Daoy (cell line): ENCODE measurements around the gene PLET1. TPM values are rescaled to one million over a fixed set of nuclear protein-coding genes. Genes with fewer than 3 reads are reported as not detected.

Experiments
- DNase-seq: peaks from one replicate; pipeline ENCODE4 v3.0.0-alpha.2; 2015; ENCODE audit warnings: low read depth
- total RNA-seq: library from RNA; depleted of rRNA; stranded (reverse); fragments of >200 nt; shearing (Covaris generic); gene quantifications from 2 replicates; pipeline ENCODE4 v1.2.3, GENCODE V29; 2014

Gene PLET1
- total RNA-seq, 1 experiment from 2014 or later, result not detected

- DNase-seq, result no peak
Observed at GRCh38 chr11:112281726-112282125, 21.1 kb upstream of the PLET1 start.

- DNase-seq, result peak; percentile 79
Observed at GRCh38 chr11:112280268-112281126, 19.8 kb upstream of the PLET1 start.

GRCh38 chr11:112279901-112280267, 19.2 kb upstream of the PLET1 start:
- peak; percentile 64 for DNase-seq

DNA sequence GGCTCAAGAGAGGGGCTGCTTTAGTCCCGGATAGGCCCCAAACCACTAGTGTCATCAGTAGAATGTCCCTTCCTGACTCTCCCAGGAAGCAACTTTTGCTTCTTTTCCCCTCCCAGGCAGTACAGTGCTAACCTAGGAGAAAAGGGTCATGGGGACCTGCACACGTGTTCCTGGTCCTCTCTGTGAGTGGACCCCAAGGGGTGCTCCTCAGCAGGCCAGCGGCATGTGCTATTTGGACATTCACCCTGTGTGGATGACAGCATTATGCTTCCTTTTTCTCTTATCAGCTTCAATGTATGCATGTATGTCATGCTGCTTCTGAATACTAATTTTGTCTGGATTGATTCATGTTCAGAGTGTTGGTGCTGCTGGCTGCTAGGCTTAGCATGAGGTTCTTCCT, 18.1 kb upstream of the PLET1 start:
- no peak for DNase-seq

DNA sequence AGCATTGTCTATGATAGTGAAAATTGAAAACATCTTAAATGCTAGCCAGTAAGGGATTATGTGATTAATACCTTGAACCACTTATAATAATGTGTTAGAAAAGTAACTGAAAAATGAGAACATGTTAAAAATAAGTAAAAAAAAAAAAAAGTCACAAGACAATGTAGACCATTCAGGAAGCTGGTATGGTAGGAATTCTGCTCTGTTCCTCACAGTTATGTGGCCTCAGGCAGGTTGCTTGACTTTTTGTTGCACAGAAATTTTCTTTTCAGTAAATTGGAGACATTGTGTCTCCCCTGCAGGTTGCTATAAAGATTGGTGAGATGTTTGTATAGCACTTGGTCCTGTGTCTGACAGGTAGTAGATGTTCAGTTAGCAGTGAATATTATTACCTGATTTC, 17.3 kb upstream of the PLET1 start:
- no peak for DNase-seq

GRCh38 chr11:112277029-112277428, 16.4 kb upstream of the PLET1 start:
- DNase-seq, result no peak

DNA sequence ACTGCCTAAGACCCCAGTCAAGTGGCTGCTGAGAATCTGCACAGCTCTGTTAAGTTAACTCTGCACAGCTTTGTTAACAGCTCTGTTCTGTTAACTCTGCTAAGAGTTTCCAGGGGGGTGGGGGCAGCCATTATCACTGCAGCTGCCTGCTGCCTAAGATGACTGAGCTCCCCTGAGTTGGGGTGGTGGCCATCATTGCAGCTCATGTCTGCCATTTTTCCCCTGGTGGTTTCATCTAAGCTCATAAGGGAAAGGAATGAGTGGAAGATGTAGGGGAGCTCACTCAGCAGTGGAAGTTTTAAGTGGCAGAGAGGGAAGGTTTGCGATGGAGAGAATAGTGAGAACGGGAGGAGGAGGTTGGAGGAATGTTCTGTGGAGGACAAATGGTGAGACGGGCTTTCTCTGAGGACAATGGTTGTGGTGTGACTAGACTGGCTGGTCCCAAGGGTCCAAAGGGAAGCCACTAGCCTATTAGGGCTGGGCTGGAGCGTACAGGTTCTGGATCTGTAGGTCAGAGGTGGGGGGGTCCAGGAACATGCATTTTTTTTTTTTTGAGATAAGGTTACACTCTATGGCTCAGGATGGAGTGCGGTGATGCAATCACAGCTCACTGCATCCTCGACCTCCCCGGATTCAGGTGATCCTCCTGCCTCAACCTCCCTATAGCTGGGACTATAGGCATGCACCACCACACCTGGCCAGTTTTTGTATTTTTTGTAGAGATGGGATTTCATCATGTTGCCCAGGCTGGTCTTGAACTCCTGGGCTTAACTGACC, 13.5 kb upstream of the PLET1 start:
- DNase-seq, result no peak

DNA sequence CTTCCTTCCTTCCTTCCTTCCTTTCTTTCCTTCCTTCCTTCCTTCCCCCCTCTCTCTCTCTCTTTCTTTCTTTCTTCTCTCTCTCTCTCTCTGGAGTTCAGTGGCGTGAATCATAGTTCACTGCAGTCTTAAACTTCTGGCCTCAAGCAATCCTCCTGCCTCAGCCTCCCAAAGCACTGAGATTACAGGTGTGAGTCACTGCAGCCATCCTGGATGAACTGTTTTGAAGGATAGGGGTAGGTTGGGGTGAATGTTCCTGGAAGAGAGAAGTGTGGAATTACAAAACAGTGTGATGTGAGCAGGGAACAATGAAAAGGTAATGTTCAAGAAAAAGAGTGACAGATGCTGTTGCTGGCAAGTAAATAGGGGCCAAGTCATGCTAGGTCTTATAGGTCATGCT, 12.4 kb upstream of the PLET1 start:
- DNase-seq, result no peak

DNA sequence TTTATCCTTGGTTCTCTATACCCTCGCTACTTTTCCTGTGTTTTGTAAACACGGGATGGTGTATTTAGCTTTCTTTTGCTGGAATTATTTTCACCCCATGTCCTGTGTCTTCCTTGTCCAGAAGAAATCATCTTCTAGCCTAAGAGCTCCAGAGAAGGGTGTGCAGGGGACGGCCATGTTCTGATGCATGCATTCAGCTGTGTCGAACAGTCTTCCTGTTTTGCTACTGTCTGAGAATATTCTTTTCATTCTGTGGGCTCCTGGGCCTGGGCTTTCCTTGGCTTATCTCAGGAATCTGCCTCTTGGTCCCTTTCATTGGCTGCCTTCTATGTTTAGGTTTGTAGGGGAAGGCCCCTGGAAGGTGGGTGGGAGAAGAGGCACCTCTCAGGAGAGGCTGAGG, 10.6 kb upstream of the PLET1 start:
- no peak for DNase-seq

GRCh38 chr11:112270551-112271180, 10.0 kb upstream of the PLET1 start:
- no peak for DNase-seq

DNA sequence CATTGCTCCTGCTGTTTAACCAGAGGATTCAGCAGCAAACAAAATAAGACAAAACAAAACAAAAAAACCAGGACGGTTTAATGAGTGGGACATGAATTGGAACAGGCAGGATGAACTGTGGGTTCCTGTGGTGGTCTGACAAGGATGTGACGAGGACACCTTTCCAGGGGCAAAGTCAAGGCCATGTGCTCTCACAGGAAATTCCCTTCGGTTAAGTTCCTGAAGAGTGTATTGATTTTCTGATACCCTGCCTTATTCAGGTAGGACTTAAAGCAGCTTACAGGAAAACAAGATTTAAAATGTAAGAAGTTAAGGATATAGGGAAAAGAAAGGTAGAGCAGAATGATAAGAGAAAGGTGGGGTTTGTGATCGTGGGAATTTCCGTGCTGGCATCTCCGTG, 8.5 kb upstream of the PLET1 start:
- DNase-seq, result no peak

- no peak for DNase-seq
Observed at GRCh38 chr11:112268406-112268805, 7.7 kb upstream of the PLET1 start.

DNA sequence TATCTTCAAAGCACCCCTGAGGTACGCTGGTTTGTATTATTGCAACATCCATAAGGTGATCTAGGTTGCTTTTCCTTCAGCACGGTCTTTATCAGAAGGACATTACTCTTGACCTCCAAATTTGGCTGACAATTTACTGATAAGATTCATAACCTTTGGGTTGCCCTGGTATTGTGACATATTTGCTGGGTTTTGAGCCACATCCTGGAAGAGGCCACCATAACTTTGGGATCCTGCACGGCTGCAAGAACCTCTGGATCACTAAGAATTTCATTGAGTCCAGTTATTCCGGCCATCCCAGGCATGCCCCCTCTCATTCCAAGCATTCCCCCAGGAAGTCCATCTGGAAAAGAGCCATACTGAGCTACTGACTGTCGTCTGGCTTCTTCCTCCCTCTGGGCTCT, 6.5 kb upstream of the PLET1 start:
- DNase-seq, result no peak

DNA sequence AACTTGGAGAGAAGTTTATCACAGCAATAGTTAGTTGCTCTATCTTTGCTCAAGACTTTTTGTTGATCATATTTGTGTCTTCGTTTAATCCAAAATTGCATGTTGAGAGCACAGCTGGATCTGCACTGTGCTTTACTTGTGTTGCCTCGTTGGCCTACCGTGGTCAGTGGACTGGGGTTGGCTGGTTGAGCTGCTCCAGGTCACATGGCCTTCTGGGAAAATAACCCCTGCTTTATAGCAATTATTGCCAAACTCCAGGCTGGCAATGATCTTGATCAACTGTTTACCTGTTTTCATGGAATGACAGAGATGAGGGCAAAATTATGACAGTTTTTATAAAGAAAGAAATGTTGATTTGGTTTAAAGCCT, 5.7 kb upstream of the PLET1 start:
- DNase-seq, result no peak

GRCh38 chr11:112265659-112266409, 5.2 kb upstream of the PLET1 start:
- no peak for DNase-seq

GRCh38 chr11:112255067-112255720, 5.5 kb downstream of the PLET1 start:
- peak; percentile 66 for DNase-seq

- DNase-seq, result no peak
Observed at GRCh38 chr11:112253605-112254242, 6.9 kb downstream of the PLET1 start.

DNA sequence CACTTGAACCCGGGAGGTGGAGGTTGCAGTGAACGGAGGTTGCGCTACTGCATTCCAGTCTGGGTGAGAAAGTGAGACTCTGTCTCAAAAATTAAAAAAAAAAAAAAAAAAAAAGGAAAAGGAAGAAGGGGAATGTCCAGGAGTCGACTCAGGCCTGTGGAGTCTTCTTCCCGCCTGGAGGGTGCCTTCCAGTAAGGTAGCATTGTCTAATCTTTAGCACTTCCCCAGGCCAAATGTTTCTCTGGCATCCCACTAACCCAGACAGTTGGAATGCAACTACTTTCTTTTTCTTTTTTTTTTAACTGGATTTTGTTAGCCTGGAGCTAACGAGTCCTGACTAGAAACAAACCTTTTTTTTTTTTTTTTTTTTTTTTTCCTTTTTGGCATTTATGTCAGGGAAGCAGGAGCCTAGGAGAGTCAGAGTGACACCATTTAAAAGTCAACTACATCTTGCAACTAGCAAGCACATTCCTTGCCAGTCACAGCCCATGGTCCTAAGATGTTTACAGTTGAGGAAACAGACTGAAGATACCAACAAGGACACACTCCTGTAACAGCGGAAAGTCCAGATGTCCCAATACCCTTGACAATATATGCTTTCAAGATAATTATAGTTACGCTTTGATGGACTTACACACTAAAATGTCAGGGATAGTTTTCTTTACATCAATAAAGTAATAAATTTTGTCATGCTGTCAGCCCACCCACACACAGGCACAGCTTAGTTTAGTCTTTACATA, 10.6 kb downstream of the PLET1 start:
- no peak for DNase-seq

- DNase-seq, result no peak
Observed at GRCh38 chr11:112248201-112248600, 12.5 kb downstream of the PLET1 start.

- DNase-seq, result no peak
Observed at GRCh38 chr11:112247201-112247600, 13.5 kb downstream of the PLET1 start.
